COLO668 (cell line): ENCODE measurements around the gene TPI1.
"Not testable (repeated sequence)": the region's sequence is repeated elsewhere in the genome, so short reads cannot be mapped to it uniquely, and the experiment has no call there.

Source experiments
- DNase-seq: peaks from one replicate; lab custom pipeline; 2025; ENCODE audit not compliant: unreplicated experiment; lab: John Stamatoyannopoulos, UW

TPI1 gene

DNA sequence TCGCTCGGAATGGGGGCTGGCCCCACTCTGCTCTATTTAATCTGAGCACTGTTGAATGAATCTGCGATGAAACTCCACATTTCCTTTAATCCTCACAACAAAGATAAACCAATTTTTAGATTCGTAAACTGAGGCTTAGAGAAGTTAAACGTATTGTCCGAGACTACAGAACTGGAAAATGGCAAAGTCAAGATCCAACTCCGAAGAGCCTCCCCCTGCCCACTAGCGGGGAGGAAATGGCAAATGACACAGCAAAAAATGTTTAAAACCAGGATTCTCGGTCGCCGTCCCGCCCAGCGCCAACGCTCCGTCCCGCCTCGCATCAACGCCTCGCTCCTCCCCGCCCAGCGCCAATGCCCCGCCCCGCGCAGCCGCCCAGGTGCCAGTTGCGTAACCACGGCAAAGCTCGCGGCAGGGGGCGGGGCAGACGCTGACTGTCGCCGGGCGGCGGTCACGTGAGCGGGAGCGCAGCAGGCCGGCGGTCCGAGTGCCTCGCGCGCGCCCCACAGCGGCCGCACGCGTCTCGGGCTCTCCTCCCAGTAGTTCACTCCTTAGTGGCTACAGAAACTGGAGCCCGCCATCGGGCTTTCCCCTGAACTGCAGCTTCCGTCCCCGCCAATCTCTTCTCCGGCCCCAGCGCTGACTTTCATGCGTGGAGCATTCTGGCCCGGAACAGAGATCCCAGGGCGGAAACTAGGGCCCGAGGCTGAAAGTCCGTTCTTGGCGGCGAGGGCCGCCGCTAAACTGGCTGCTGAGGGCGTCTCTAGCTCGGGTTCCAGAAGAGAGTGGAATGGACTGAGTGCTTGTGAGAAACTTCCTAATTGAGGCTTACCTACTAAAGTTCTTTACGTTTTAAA lies 23.7 kb downstream of the TPI1 start:
- DNase-seq = peak; percentile 96

- DNase-seq = no peak
Observed at GRCh38 chr12:6891646-6892001, 24.3 kb downstream of the TPI1 start.

GRCh38 chr12:6892683-6893082 lies 25.4 kb downstream of the TPI1 start:
- not testable (repeated sequence) for DNase-seq

DNA sequence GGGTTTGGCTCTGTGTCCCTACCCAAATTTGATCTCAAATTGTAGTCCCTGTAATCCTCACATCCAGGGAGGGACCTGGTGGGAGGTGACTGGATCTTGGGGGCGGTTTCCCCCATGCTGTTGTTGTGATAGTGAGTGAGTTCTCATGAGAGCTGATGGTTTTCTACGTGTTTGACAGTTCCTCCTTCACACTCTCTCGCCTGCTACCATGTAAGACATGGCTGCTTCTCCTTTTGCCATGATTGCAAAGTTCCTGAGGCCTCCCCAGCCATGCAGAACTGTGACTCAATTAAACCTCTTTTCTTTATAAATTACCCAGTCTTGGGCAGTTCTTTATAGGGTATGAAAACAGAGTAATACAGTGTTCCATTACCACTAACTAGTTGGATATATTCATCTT lies 27.0 kb downstream of the TPI1 start:
- no peak for DNase-seq

DNA sequence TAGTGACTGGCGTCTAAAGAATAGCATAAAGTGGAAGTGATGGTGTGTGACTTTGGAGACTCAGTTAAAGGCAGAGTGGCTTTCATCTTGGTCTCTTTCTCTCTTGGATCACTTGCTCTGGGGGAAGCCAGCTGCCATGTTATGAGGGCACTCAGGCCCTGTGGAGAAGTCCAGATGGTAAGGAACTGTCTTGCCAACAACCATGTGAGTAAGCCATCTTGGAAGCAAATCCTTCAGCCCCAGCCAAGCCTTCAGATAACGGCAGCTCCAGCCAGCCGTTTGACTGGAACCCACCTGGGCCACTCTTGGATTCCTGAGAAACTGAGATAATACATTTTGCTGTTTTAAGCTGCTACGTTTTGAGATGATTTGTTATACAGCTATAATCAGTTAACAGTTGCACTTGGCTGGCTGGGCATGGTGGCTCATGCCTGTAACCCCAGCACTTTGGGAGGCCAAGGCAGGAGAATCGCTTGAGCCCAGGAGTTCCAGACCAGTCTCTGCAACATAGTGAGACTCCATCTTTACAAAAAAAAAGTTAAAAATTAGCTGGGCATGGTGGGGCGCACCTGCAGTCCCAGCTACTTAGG lies 29.6 kb downstream of the TPI1 start:
- no peak for DNase-seq

GRCh38 chr12:6899427-6899826 lies 32.1 kb downstream of the TPI1 start:
- DNase-seq = no peak

DNA sequence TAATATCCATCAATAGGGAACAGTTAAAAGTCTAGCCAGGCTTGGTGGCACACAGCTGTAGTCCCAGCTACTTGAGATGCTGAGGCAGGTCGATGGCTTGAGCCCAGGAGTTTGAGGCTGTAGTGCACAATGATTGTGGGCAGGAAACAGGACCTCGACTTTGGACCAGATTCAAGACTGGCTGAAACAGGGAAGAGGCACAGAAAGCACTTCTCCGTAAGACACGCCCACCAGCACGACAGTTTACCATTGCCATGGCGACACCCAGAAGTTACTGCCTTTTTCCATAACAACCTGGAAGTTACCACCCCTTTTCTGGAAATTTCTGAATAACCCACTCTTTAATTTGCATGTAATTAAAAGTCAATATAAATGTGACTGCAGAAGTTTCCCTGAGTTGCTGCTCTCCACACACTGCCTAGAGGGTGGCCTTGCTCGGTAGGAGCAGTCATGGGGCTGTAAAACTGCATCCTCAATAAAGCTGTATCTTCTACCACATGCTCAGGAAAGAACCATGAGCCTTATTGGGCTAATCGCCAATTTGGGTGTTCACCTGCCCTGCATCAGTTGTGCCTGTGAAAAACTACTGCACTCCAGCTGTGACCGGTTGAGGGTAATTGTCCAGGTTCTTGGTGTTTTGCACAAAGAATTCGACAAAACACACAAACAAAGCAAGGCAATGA lies 32.6 kb downstream of the TPI1 start:
- DNase-seq = no peak

DNA sequence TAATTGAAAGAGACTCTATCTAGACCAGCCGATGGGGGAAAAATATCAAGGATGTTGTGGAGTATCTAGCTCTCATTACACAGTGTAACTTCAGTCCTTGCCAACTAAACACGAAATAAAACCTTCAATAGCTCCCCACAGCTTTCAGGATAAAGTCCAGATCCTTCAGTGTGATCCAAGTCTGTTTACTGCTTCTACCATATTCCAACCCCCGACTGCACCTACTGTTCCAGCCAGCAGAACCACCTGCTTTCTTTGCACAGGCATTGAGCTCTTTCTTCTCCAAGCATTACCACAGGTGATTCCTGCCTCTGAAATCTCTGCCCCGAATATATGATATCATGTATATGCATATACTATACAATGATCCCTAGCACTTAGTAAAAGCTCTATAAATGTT lies 35.1 kb downstream of the TPI1 start:
- no peak for DNase-seq

- DNase-seq = no peak
Observed at GRCh38 chr12:6903722-6904121, 36.4 kb downstream of the TPI1 start.

DNA sequence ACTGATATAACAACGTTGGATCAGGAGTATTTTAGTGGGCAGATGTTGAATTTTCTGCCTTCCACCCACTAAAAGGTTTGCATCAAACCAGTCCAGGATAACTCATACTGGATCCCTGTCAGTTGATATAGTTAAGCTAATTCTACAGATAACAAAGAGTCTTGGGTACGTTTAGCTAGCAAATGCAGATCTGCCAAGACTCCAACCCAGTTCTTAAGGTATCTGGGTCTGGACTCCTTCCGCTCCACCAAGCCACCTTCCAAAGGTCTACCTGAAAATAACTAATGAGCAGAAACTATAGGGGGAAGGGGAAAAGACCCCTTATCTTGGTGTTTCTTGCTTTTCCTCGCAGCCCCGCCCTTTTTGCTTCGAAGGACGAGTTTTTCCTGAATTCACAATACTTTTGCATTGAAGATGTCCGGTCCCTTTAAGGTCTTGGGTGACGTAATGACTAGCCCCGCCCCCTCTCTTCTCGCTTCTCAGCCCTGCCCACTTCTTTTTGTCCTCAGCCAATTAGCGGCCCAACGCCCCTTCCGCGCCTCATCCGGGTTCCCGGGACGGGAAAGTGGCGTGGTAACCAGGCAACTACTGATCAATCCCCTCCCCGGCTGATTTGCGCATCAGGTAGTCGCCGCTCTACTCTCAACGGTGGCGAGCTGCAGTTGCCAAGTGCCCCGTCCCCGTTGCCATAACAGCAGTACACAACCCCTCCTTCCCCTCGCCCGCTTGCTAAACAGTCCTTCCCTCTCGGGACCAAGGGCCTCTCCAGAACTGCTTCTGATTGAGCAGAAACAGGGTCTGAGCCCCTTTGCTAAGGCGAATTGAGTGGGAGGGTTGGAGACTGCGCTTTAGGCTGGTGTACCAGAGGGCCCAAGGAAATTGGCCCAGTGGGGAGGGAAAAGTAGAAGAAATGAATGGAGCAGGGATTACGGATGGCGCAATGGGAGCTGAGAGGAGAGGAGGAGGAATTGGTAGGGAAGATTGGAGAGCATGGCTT lies 37.2 kb downstream of the TPI1 start, which contains the start of gene LRRC23:
Gene LRRC23, plus strand, starts transcription at position 543 of the 997 bp plus-strand sequence. CDS start 812 bp downstream, outside the sequence.
- DNase-seq = peak; percentile 94

- no peak for DNase-seq
Observed at GRCh38 chr12:6905414-6906040, 38.2 kb downstream of the TPI1 start.

- not testable (repeated sequence) for DNase-seq
Observed at GRCh38 chr12:6908141-6908540, 40.8 kb downstream of the TPI1 start.

- no peak for DNase-seq
Observed at GRCh38 chr12:6909421-6910145, 42.3 kb downstream of the TPI1 start.

DNA sequence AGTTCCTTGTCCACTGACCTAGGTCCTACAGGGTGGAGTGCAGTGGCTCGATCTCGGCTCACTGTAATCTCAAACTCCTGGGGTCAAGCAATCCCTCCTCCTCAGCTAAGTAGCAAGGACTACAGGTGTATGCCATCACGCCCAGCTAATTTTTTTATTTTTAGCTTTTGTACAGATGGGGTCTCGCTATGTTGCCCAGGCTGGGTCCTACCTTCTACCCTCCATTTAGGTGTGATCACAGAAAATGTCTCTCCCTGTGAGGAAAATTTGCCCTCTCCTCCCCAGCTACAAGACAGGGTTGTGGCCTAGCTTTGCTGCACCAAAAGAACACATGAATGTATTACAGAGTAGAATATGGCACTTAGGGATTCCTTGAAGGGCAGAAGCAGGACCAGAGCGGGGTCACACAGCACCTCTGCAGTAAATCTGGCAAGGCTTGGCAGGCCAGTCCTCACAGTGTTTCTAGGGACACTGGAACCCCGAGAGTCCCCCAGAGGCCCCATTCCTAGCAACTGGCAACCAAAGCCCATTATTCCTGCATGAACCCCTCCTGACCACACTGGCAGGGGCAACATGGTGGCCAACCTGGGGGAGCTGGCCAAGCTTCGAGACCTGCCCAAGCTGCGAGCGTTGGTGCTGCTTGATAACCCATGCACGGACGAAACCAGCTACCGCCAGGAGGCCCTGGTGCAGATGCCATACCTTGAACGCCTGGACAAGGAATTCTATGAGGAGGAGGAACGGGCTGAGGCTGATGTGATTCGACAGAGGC lies 45.0 kb downstream of the TPI1 start:
- DNase-seq = no peak

DNA sequence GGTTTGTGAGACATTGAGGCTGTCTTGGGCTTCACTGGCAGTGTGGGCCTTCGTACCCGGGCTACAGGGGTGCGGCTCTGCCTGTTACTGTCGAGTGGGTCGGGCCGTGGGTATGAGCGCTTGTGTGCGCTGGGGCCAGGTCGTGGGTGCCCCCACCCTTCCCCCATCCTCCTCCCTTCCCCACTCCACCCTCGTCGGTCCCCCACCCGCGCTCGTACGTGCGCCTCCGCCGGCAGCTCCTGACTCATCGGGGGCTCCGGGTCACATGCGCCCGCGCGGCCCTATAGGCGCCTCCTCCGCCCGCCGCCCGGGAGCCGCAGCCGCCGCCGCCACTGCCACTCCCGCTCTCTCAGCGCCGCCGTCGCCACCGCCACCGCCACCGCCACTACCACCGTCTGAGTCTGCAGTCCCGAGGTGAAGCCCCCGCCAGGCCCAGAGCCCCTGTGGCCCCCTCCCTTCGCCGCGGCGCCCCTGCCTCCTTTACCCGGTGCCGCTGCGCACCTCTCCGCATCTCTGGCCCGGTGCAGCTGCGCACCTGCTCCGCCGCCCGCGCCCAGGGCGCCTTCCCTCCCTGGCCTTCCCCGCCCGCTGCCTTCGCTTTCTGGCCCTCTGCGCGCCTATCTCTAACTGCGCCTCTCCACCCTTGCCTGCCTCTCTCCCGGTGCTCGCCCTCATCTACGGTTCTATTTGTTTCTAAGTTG lies 47.1 kb downstream of the TPI1 start, which contains the start of gene ENO2:
Gene ENO2, plus strand, starts transcription at position 335 of the 701 bp plus-strand sequence. CDS start 1,253 bp downstream, outside the sequence.
- DNase-seq = peak; percentile 79

DNA sequence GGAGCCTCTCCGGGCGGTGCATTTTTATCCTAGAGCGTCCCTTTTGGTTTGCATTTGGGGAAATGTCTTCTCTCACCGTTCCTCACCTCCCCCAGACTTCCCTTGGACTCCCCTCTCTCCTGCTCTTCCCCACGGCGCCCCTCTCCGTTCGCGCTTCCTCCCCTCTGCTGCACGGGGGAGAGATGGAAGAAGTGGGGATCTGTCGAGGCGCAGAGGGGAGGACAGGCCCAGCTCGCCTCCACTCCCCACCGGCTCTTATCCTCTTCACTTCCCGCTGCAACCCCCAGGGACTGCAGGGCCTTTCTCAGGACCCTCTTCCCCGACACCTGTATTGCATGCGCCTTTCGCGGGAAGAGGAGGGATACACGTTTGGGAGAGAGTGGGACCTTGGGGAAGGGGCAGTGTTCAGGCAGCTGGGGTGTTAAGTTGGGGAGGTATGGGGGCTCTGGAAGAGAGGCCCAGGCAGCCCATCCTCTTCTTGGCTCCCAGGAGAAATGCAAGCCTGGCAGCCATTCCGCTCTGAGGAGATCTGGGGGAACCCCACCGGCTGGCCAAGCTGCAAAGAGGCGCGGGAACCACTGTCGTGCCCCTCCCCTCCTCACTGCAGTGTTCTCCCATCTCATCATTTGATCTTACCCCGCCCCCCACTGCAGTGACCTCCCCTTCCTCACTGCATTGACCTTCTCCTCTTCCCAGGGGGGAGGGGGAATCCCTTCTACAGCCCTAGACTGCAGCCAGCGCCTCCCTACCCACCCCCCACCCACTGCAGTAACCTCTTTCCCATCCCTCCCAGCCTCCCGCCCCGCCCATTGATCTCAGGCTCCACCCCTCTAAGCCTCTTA lies 47.8 kb downstream of the TPI1 start:
- DNase-seq = peak; percentile 19

DNA sequence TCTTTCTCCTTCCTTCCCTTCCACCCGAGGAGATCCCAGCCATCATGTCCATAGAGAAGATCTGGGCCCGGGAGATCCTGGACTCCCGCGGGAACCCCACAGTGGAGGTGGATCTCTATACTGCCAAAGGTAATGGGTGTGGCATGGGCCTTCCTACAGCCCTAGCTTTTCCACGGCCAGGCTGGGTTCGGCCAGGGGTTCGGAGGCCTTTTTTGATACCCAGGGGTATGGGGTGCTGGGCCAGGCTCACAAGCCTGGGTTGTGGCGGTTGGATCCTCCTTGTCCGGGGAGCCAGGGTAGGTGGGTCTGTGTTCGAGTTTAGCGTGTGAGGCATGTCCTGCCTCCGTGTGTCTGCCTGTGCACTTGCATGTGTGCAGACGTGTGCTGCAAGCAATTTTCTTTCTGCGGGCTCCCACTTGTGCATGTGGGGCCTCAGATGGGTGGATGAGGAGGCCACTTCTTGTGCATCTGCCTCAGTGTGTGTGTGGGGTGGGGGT lies 48.5 kb downstream of the TPI1 start:
- no peak for DNase-seq
